ENCODE measurements around the gene MS4A18.

MS4A18 gene

DNA sequence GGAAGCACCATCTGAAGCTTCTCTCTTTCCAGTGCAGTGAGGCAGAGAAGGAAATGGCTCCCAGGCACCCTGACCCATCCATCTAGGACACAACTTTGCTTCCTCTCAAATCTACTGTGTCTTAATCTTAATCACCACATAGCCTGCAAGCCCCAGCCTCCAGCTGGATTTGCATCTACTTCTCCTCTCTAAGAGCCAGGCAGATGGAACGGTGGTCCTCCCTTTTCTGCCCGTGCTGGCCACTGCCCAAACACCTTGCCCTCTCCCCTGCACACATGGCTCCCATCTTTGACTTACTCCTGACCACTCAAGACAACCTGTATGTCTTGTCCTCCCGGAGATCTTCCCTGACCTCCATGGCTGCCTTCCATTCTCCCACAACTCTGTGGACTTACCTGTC is 68.0 kb downstream of the MS4A18 start:
- TF ChIP-seq, protein P1, sequence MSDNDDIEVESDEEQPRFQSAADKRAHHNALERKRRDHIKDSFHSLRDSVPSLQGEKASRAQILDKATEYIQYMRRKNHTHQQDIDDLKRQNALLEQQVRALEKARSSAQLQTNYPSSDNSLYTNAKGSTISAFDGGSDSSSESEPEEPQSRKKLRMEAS (IDR thresholded peaks at IDR 0.05) = no peak
- no peak for TF ChIP-seq ZBTB7A (IDR thresholded peaks at IDR 0.05; ENCODE audit: low read depth)

Measured in Ishikawa (cell line).